Activated CD8-positive, alpha-beta T cell treated with anti-CD3 and anti-CD28 coated beads for 36 hours (primary cell): ENCODE data around the gene ITSN2. TPM values are rescaled to one million over a fixed set of nuclear protein-coding genes. Genes with fewer than 3 reads are reported as not detected.

ENCODE experiments used
- ATAC-seq: fragments of 200-7000 bp; cut with Tn5 transposase; one replicate; pipeline ENCODE4 v1.10.0; 2021; ENCODE audit warnings: mild to moderate bottlenecking, moderate library complexity
- CTCF ChIA-PET: fragments of 350-600 bp; sonication (Branson Sonifier 250); formaldehyde crosslinking; loops from one replicate; lab custom pipeline; 2021; ENCODE audit warnings: antibody characterized with exemption; lab: Charles Lee
- POLR2A ChIA-PET: fragments of 350-600 bp; sonication (Branson Sonifier 250); formaldehyde crosslinking; loops from one replicate; lab custom pipeline; 2021; ENCODE audit warnings: antibody characterized with exemption; lab: Charles Lee
- DNase-seq: peaks from one replicate; pipeline ENCODE4 v3.0.0-alpha.2; 2020
- H3K27ac Mint-ChIP-seq: one replicate; pipeline ENCODE4 v1.8.0; 2021; ENCODE audit warnings: mild to moderate bottlenecking, mixed read lengths
- H3K27me3 Mint-ChIP-seq: one replicate; pipeline ENCODE4 v1.8.0; 2021; ENCODE audit warnings: mixed read lengths
- H3K36me3 Mint-ChIP-seq: one replicate; pipeline ENCODE4 v1.8.0; 2021; ENCODE audit warnings: low read depth, mixed read lengths
- H3K4me1 Mint-ChIP-seq: one replicate; pipeline ENCODE4 v1.8.0; 2021; ENCODE audit warnings: low read depth, mixed read lengths
- H3K4me3 Mint-ChIP-seq: one replicate; pipeline ENCODE4 v1.8.0; 2021; ENCODE audit warnings: mild to moderate bottlenecking, moderate library complexity, mixed read lengths
- H3K9me3 Mint-ChIP-seq: one replicate; pipeline ENCODE4 v1.8.0; 2021; ENCODE audit warnings: mixed read lengths
- CTCF ChIP-seq: fragments of 200-600 bp; IDR thresholded peaks from one replicate; pipeline ENCODE4 v1.8.0; 2022; ENCODE audit warnings: antibody characterized with exemption, mild to moderate bottlenecking
- intact Hi-C: fragments of 100-400 bp; cut with micrococcal nuclease; formaldehyde crosslinking; loops from one replicate; pipeline ENCODE4 v1.10.0; 2022
- total RNA-seq, 2 experiments: library from RNA; stranded (reverse); gene quantifications; one replicate each; pipeline ENCODE4 v1.2.3, GENCODE V29; 2021

Gene ITSN2
- total RNA-seq, 2 experiments from 2014 or later: 44.0 to 48.6 TPM

GRCh38 chr2:24304631-24305030, 55.7 kb downstream of the ITSN2 start:
- peaks cover 34% of the 10 kb centered on the region for H3K36me3 Mint-ChIP-seq
- no peaks in the 10 kb centered on the region for H3K9me3 Mint-ChIP-seq
- no peak for DNase-seq
- H3K27me3 Mint-ChIP-seq: no peaks in the 10 kb centered on the region
- H3K4me1 Mint-ChIP-seq: no peaks in the 10 kb centered on the region
- CTCF ChIA-PET: no interaction called here
- H3K4me3 Mint-ChIP-seq: no peak overlapping the region
- intact Hi-C loops: no loop called here
- TF ChIP-seq CTCF: no peak
- POLR2A ChIA-PET: no interaction called here
- no peak for ATAC-seq
- H3K27ac Mint-ChIP-seq: no peak overlapping the region

DNA sequence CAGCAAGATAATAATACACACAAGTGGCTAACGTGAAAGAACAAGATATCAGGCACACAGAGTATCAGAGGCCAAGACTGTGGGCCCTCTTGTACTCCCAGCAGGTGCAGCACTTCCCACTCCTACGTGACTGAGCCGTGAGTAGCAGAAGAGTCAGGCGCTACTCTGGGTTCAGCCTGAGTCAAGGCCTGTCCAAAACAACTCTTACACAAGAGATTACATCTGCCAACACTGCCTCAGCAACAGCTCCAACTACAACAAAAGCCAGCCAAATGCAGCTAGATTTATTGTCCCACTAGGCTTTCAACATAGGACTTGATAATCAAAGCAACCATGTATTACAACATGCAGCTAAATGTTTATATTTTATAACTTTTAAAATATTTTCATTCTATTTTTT, 56.2 kb downstream of the ITSN2 start:
- H3K9me3 Mint-ChIP-seq: no peaks in the 10 kb centered on the region
- no peak for TF ChIP-seq CTCF
- no peaks in the 10 kb centered on the region for H3K4me1 Mint-ChIP-seq
- DNase-seq: no peak
- intact Hi-C loops: no loop called here
- H3K4me3 Mint-ChIP-seq: no peak overlapping the region
- no peak overlapping the region for H3K27ac Mint-ChIP-seq
- ChIA-PET CTCF (no interaction called here), POLR2A (no interaction called here)
- H3K36me3 Mint-ChIP-seq: peaks cover 35% of the 10 kb centered on the region
- ATAC-seq: no peak
- no peaks in the 10 kb centered on the region for H3K27me3 Mint-ChIP-seq

- peaks cover 37% of the 10 kb centered on the region for H3K36me3 Mint-ChIP-seq
- no peak for ATAC-seq
- intact Hi-C loops: no loop called here
These were observed 58.7 kb downstream of the ITSN2 start for GRCh38 chr2:24301599-24301998.

DNA sequence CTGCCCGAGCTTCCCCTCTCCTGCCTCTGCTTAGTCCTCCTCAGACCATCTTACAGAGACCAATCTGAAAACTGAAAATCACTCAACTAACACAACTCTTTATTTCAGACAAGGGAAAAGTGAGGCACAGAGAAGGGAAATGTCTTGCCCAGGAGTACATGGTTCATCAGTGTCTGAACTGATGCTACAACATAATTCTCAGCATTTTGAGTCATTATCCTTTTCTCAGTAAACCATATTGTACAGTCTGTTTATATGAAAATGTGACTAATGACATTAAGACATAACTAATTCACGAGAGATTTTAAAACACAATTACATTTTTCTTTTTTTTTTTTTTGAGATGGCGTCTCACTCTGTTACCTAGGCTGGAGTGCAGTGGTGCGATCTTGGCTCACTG, 62.7 kb downstream of the ITSN2 start:
- Mint-ChIP-seq H3K4me1 (no peaks in the 10 kb centered on the region), H3K27ac (peak overlapping the region; percentile 13), H3K27me3 (no peaks in the 10 kb centered on the region), H3K9me3 (no peaks in the 10 kb centered on the region), H3K36me3 (peaks cover 51% of the 10 kb centered on the region), H3K4me3 (no peak overlapping the region)
- TF ChIP-seq CTCF: no peak
- no peak for DNase-seq
- ChIA-PET CTCF (no interaction called here), POLR2A (no interaction called here)
- no peak for ATAC-seq
- intact Hi-C loops: no loop called here

More at GRCh38 chr2:24301599-24301998, 58.7 kb downstream of the ITSN2 start:
- Mint-ChIP-seq H3K27me3 (no peaks in the 10 kb centered on the region), H3K27ac (no peak overlapping the region), H3K9me3 (no peaks in the 10 kb centered on the region), H3K4me1 (no peaks in the 10 kb centered on the region), H3K4me3 (no peak overlapping the region)
- POLR2A ChIA-PET: interaction anchor here (1.0 kb wide), 1 partner anchor 12 kb away, joined by 3 read pairs; no protein-coding TSS in a partner anchor
- no peak for TF ChIP-seq CTCF
- CTCF ChIA-PET: no interaction called here
- DNase-seq: no peak

DNA sequence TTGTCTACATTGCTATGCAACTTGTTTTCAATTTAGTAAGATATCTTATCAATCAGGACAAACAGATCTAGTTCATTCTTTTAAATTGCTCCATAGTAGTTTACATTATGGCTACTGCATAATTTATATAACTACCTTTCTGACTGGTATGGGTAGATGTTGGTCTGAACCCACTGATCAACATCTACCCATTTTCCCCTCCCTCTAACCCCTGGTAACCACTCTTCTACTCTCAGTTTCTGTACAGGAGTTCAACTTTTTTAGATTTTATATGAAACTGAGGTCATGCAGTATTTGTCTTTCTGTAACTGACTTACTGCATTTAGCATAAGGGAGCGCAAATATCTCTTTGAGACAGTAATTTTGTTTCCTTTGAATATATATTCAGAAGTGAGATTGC, 73.2 kb downstream of the ITSN2 start:
- intact Hi-C loops: no loop called here
- H3K4me1 Mint-ChIP-seq: peaks cover 12% of the 10 kb centered on the region
- no peaks in the 10 kb centered on the region for H3K9me3 Mint-ChIP-seq
- H3K27me3 Mint-ChIP-seq: no peaks in the 10 kb centered on the region
- H3K4me3 Mint-ChIP-seq: no peak overlapping the region
- no peak for DNase-seq
- no peak overlapping the region for H3K27ac Mint-ChIP-seq
- no peak for TF ChIP-seq CTCF
- peak; percentile 70 for ATAC-seq
- ChIA-PET POLR2A (no interaction called here), CTCF (no interaction called here)
- H3K36me3 Mint-ChIP-seq: peaks cover 11% of the 10 kb centered on the region
